Suprapubic skin (tissue), 4 donors: Measurements from ENCODE around the gene OPA3. TPM values are rescaled to one million over a fixed set of nuclear protein-coding genes. Genes with fewer than 3 reads are reported as not detected.
"Not testable (repeated sequence)": the region's sequence is repeated elsewhere in the genome, so short reads cannot be mapped to it uniquely, and the experiment has no call there.

Source experiments
- DNase-seq, 2 donors: peaks; one replicate each; pipeline ENCODE4 v3.0.0-alpha.2; 2019; ENCODE audit warnings: low spot score in 2 of 2
- H3K27ac ChIP-seq: fragments of 200-600 bp; sonication (generic); one replicate; pipeline ENCODE4 v1.5.1; 2019
- H3K27me3 ChIP-seq: fragments of 200-600 bp; sonication (generic); one replicate; pipeline ENCODE4 v1.5.1; 2019
- H3K36me3 ChIP-seq: fragments of 200-600 bp; sonication (generic); one replicate; pipeline ENCODE4 v1.5.1; 2019
- H3K4me1 ChIP-seq: fragments of 200-600 bp; sonication (generic); one replicate; pipeline ENCODE4 v1.5.1; 2019
- H3K4me3 ChIP-seq: fragments of 200-600 bp; sonication (generic); one replicate; pipeline ENCODE4 v1.5.1; 2019; ENCODE audit warnings: mild to moderate bottlenecking
- H3K9me3 ChIP-seq: fragments of 200-600 bp; sonication (generic); one replicate; pipeline ENCODE4 v1.5.1; 2019
- CTCF ChIP-seq, 2 donors: fragments of 200-600 bp in 1 of 2; fragments of 450-650 bp in 1 of 2; sonication (generic) in 1 of 2; IDR thresholded peaks; one replicate each; pipeline ENCODE4 v1.5.1; 2016 to 2019; ENCODE audit warnings: antibody characterized with exemption in 2 of 2, mild to moderate bottlenecking in 1 of 2, moderate library complexity in 1 of 2
- EP300 ChIP-seq: sonication (generic); formaldehyde crosslinking; IDR thresholded peaks from one replicate; pipeline ENCODE4 v1.6.1; 2017; ENCODE audit warnings: antibody characterized with exemption
- POLR2A ChIP-seq, 2 donors: fragments of 450-650 bp; IDR thresholded peaks; one replicate each; pipeline ENCODE4 v1.6.1; 2017; ENCODE audit warnings: antibody characterized with exemption in 2 of 2, mild to moderate bottlenecking in 2 of 2, moderate library complexity in 2 of 2
- POLR2AphosphoS5 ChIP-seq, 3 donors: sonication (generic); formaldehyde crosslinking; IDR thresholded peaks; one replicate each; pipeline ENCODE4 v1.6.1; 2017; ENCODE audit warnings: antibody characterized with exemption in 3 of 3
- WGBS: methylation state at CpG from one replicate; pipeline ENCODE4 v1.1.5; 2018; 5-methylcytosine and 5-hydroxymethylcytosine counted together
- total RNA-seq, 4 donors: library from RNA; depleted of rRNA; stranded (reverse); fragments of >200 nt; gene quantifications; one replicate each; pipeline ENCODE4 v1.1.0, GENCODE V29; 2016

Gene OPA3
- 10 to 100 TPM; 13.8 to 25.6 (median 22.5) TPM for total RNA-seq

GRCh38 chr19:45584332-45585157 is at the start of gene OPA3:
OPA3 (minus strand) TSS chr19:45584802; CDS start chr19:45584764, 38 bp downstream.
- TF ChIP-seq POLR2A (IDR thresholded peaks at IDR 0.05), result peak; percentile 45 to 64
- TF ChIP-seq EP300, result peak; percentile 97
- TF ChIP-seq CTCF (IDR thresholded peaks at IDR 0.05), result no peak
- peak; percentile 76 to 99 (median 85) for TF ChIP-seq POLR2AphosphoS5 (IDR thresholded peaks at IDR 0.05)
- Histone ChIP-seq H3K27ac (peak within 1 kb of the TSS; percentile 95), H3K36me3 (no peaks in the 10 kb centered on the region), H3K27me3 (no peaks in the 10 kb centered on the region), H3K9me3 (no peaks in the 10 kb centered on the region), H3K4me3 (peak within 1 kb of the TSS; percentile 69), H3K4me1 (peaks cover 18% of the 10 kb centered on the region)
- under 1% methylated on average over 28 of the region's 63 CpGs for WGBS
- peak; percentile 100 for DNase-seq

GRCh38 chr19:45632468-45633196 is 48.0 kb upstream of the OPA3 start:
- H3K27ac ChIP-seq, result peak overlapping the region; percentile 71
- peak; percentile 84 to 87 for DNase-seq
- peaks cover 21% of the 10 kb centered on the region for H3K4me1 ChIP-seq
- no peak overlapping the region for H3K4me3 ChIP-seq
- TF ChIP-seq POLR2AphosphoS5 (IDR thresholded peaks at IDR 0.05), result peak in 2 of 3 donors; percentile 46 to 64
- no peak for TF ChIP-seq POLR2A (IDR thresholded peaks at IDR 0.05)
- no peaks in the 10 kb centered on the region for H3K9me3 ChIP-seq
- no peaks in the 10 kb centered on the region for H3K27me3 ChIP-seq
- 42% methylated on average over 25 of the region's 27 CpGs for WGBS
- peaks cover 15% of the 10 kb centered on the region for H3K36me3 ChIP-seq

- H3K27ac ChIP-seq, result no peak overlapping the region
These were observed 45.9 kb upstream of the OPA3 start for GRCh38 chr19:45630463-45630862.

GRCh38 chr19:45629704-45630103 is 45.1 kb upstream of the OPA3 start:
- no peak overlapping the region for H3K27ac ChIP-seq
- 85% methylated on average over 3 of the region's 4 CpGs for WGBS
- peaks cover 21% of the 10 kb centered on the region for H3K4me1 ChIP-seq
- H3K27me3 ChIP-seq, result no peaks in the 10 kb centered on the region
- H3K4me3 ChIP-seq, result no peak overlapping the region
- H3K36me3 ChIP-seq, result peaks cover 35% of the 10 kb centered on the region
- no peak for TF ChIP-seq POLR2AphosphoS5 (IDR thresholded peaks at IDR 0.05)
- no peak for TF ChIP-seq EP300
- TF ChIP-seq CTCF (IDR thresholded peaks at IDR 0.05), result no peak
- no peak for TF ChIP-seq POLR2A (IDR thresholded peaks at IDR 0.05)
- no peaks in the 10 kb centered on the region for H3K9me3 ChIP-seq
- DNase-seq, result no peak

More at GRCh38 chr19:45630463-45630862, 45.9 kb upstream of the OPA3 start:
- H3K9me3 ChIP-seq, result no peaks in the 10 kb centered on the region
- no peak overlapping the region for H3K4me3 ChIP-seq
- peaks cover 29% of the 10 kb centered on the region for H3K36me3 ChIP-seq
- H3K27me3 ChIP-seq, result no peaks in the 10 kb centered on the region
- peaks cover 21% of the 10 kb centered on the region for H3K4me1 ChIP-seq
- TF ChIP-seq POLR2AphosphoS5 (IDR thresholded peaks at IDR 0.05), result no peak
- TF ChIP-seq EP300, result no peak
- TF ChIP-seq POLR2A (IDR thresholded peaks at IDR 0.05), result no peak
- TF ChIP-seq CTCF (IDR thresholded peaks at IDR 0.05), result no peak
- 62% methylated on average over 2 of the region's 2 CpGs for WGBS
- no peak for DNase-seq

GRCh38 chr19:45628219-45628618 is 43.6 kb upstream of the OPA3 start:
- 98% methylated on average over 7 of the region's 7 CpGs for WGBS
- H3K4me1 ChIP-seq, result peaks cover 21% of the 10 kb centered on the region
- H3K36me3 ChIP-seq, result peaks cover 47% of the 10 kb centered on the region

GRCh38 chr19:45623984-45624383 is 39.4 kb upstream of the OPA3 start:
- H3K4me3 ChIP-seq, result no peak overlapping the region
- TF ChIP-seq POLR2AphosphoS5 (IDR thresholded peaks at IDR 0.05), result no peak
- TF ChIP-seq CTCF (IDR thresholded peaks at IDR 0.05), result no peak
- TF ChIP-seq EP300, result no peak
- TF ChIP-seq POLR2A (IDR thresholded peaks at IDR 0.05), result no peak
- H3K27ac ChIP-seq, result no peak overlapping the region
- H3K4me1 ChIP-seq, result no peaks in the 10 kb centered on the region
- no peaks in the 10 kb centered on the region for H3K27me3 ChIP-seq
- peaks cover 84% of the 10 kb centered on the region for H3K36me3 ChIP-seq
- DNase-seq, result no peak
- no peaks in the 10 kb centered on the region for H3K9me3 ChIP-seq
- 86% methylated on average over 1 of the region's 1 CpG for WGBS

More at GRCh38 chr19:45628219-45628618, 43.6 kb upstream of the OPA3 start:
- H3K4me3 ChIP-seq, DNase-seq, H3K27ac ChIP-seq, H3K9me3 ChIP-seq, H3K27me3 ChIP-seq: not testable (repeated sequence)
